ENCODE results near the gene KLHL22.
A peak's percentile ranks its signal among the peaks of the same experiment; 100 is the strongest.
"Not testable (repeated sequence)": the region's sequence is repeated elsewhere in the genome, so short reads cannot be mapped to it uniquely, and the experiment has no call there.

The KLHL22 gene

GRCh38 chr22:20395907-20396287 lies 99.7 kb downstream of the KLHL22 start:
- no peak for DNase-seq

- no peak for DNase-seq
Observed at GRCh38 chr22:20395181-20395906, 100.3 kb downstream of the KLHL22 start.

DNA sequence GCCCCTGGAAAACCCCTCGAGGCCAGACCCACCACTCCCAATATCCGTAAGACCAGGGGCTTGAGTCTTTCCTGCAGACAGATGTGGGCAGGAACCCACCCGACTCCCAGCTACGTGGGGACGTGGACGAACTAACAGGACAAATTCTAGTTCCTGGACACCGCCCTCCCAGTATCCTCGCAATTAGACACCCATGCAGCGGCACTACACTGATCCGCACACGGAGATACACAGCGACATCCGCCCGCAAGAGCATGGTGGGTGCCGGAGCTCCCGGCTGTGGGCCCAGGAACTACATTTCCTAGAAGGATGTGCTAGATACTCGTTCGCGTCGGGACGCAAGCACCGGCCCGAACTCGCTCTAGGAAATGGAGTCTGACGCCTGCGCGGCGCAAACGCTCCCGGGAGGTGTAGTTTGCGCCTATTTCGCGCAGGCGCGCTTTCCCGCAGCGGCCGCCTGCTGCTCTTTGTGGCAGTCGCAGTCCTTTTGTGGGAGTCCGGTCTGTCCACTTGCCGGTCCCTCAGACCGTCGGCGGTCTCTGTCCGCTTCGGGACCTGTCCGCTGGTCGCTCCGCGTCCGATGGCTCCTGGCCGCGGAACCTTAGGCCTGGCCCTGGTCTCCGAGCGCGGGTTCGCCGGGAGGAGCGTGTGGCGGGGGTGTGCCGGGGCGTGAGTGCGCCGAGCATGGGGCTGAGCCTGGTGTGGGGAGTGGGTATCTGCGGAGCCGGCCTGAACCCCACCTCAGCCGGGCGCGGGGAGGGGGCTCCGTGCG lies 101.7 kb downstream of the KLHL22 start, which contains the start of gene ZNF74:
ZNF74 (plus strand) TSS at position 447 of the 772 bp plus-strand sequence. CDS start 478 bp downstream, outside the sequence.
- DNase-seq = peak; percentile 83

DNA sequence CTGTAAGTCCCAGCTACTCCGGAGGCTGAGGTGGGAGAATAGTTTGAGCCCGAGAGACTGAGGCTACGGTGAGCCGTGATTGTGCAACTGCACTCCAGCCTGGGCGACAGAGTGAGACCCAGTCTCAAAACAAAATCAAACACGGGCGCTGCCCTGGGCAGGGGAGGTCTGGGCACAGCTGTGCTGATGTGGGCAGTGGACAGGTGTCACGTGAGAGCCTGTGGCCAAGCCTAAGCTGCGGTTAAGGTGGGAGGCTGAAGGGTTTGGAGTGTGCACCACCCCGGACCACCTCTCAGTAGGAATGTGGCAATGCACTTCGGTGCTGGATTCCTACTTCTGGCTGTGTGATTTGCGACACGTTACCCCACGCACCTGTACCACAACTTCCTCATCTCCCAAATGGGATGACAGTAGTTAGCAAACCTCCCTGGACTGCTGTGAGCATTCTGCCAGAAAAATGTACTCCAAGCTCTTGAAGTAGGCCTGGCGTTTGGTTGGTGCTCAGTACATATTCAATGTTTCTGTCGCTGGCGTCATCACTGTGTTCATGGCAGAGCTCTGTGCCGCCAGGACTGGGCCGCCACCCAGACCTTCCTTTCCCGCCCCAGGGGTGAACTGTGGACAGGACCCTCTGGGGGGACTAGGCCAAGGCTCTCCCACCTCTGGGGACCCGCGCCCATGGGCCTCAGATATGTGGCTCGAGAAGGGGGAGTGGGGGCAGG lies 102.5 kb downstream of the KLHL22 start:
- DNase-seq = no peak

DNA sequence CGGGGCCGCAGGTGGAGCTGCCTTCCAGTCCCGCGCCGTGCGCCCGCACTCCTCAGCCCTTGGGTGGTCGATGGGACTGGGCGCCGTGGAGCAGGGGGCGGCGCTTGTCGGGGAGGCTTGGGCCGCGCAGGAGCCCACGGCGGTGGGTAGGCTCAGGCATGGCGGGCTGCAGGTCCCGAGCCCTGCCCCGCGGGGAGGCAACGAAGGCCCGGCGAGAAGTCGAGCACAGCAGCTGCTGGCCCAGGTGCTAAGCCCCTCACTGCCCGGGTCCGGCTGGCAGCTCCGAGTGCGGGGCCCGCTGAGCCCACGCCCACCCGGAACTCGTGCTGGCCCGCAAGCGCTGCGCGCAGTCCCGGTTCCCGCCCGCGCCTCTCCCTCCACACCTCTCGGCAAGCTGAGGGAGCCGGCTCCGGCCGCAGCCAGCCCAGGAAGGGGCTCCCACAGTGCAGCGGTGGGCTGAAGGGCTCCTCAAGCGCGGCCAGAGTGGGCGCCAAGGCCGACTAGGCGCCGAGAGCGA lies 103.2 kb downstream of the KLHL22 start:
- DNase-seq = not testable (repeated sequence)
